NAMALWA (cell line): ENCODE results near the gene KLHL29.
"Not testable (repeated sequence)": the region's sequence is repeated elsewhere in the genome, so short reads cannot be mapped to it uniquely, and the experiment has no call there.

Source experiments
- DNase-seq: peaks from one replicate; pipeline ENCODE4 v3.0.0-alpha.2; 2015; ENCODE audit warnings: low spot score

Gene KLHL29

DNA sequence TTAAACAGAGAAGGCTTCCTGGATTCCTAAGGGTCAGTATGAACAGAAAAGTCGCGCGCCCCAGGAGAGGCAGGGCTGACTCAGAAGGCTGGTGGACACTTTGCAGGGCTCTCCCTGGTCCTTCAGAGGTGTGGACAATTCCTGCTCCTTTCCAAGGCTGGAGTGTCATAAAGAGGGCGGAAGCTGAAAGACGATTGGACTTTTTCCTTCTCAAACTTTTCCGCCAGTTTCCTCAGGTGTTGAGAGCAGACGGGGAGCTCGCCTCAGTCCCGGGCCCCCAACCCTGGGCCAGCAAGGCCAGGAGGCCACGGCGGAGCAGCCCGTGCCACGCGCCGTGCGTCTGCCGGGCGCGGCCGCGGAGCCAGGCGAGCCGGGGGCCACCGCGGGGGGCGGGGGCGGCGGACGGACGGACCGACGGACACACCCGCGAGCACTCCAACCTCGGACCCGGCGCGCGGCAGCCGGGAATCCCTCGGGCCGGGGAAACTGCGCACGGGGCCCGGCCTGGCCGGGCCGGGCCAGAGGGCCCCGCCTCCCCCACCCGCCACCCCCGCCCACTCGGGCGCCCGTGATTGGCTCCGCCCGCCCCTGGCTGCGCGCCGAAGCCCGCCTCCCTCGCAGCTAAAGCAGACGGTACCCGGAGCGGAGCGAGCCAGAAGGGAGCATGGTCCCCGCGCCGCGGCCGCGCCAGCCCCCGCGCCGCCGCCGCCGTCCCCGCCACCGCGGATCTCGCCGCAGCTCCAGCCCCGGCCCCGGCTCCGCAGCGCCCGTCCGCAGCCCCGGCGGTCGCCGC lies at the start of gene KLHL29:
Gene KLHL29 (plus strand): TSS at position 629 of the 793 bp plus-strand sequence. CDS start 177,018 bp downstream, outside the sequence.
- DNase-seq, result peak; percentile 63

DNA sequence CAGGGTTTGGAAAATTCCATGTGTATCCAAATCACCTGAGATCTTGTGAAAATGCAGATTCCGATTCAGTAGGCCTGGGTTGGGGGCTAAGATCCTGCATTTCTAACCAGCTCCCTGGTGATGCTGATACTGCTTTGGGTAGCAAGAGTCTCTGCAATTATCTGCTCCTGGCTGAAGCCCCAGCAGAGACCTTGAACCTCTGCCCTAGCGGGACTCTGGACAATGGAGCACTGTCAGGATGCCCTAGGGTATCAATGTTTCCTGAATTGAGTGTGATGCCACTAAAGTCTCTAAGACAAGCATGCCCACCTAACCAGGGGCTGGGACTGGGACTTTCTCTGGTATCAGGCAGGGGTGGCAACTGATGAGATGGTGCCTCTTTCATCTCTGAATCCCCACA lies 49.4 kb upstream of the KLHL29 start:
- no peak for DNase-seq

DNA sequence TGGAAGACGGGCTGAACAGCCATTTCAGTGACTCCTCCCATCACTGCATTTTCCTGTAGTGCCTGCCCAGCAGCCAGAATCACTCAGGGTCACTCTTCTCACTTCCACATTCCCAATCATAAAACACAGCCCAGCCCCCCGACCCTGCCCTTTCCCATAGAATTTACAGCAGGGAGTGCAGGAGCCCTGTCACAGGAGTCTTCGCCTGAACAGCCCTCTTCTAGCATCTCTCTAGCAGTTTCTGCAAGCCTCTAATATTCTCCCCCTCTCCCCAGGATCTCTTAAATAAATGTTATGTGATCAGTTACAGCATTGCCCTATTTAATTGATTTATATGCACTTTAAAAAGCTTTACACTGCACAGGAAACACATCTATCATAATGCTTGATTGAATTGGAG lies 42.9 kb upstream of the KLHL29 start:
- DNase-seq, result no peak

DNA sequence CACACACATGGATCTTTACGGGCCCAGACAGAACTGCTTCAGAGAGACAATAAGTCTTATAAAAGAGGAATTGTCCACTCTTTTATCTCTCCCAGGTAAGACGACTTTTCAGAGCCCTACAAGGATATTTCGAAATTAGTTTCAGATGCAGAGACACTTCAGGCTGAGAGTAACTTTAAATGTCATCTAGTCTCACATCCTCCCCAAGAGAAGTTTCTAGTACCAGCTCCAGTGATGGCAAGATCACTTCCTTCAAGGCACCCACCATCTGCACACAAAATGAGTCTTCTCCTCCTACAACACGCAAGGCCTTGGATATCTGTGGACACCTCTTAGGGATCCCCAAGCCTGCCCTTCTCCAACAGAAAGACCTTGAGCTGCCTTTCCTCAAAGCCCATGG lies 39.0 kb upstream of the KLHL29 start:
- no peak for DNase-seq

DNA sequence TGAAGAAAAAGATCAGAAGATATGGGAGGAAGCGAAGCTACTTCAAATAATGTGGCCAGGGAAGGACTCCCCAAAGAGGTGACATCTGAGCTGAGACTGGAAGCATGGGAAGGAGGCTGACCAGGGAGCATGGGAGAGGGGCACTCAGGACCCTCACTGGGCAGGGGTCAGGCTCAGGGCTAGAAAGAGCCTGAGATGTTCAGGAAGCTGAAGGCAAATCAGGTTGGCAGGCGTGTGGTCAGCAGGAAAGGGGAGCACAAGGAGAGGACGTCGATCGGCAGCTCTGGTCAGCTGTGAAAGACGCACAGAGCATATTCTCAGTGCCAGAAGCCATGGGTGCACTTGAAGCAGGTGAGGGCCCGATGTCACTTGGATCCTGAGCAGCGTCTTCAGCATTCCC lies 38.2 kb upstream of the KLHL29 start:
- DNase-seq, result no peak

DNA sequence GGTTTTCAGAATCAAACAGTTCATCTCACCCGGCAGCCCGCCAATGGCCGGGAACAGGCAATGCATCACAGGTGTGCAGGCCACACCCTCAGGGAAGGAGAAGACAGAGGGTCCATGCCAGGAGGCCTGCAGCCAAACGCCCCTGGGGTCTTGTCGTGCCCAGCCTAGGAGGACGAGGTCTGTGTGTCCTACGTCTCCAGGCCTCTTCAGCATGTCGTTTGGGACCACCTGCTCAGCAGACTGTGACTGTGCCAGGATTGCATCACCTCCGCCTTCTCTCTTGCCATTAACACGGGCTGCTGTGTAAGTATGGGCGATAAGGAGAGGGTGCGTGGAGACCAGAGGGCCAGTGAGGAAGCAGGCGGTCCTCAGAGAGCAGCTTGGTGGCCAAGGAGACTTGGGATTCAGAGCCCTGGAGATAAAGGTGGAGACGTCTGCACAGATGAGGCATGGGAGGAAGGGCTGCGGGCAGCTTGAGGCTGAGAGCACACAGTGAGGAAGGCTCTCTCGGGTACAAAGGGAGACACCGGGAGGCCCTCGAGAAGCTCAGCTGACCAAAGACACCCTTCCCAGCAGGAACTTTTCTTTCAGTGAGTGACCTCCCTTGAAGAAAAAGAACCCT lies 37.4 kb upstream of the KLHL29 start:
- no peak for DNase-seq

DNA sequence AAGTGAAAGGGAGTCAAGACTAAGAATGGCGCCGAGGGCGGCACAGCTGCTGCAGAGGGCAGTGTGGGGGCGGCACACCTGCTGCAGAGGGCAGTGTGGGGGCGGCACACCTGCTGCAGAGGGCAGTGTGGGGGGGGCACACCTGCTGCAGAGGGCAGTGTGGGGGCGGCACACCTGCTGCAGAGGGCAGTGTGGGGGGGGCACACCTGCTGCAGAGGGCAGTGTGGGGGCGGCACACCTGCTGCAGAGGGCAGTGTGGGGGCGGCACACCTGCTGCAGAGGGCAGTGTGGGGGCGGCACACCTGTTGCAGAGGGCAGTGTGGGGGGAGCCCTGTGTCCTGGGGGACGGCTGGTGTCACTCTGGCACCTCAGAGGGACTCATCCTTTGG lies 36.9 kb upstream of the KLHL29 start:
- DNase-seq, result not testable (repeated sequence)

DNA sequence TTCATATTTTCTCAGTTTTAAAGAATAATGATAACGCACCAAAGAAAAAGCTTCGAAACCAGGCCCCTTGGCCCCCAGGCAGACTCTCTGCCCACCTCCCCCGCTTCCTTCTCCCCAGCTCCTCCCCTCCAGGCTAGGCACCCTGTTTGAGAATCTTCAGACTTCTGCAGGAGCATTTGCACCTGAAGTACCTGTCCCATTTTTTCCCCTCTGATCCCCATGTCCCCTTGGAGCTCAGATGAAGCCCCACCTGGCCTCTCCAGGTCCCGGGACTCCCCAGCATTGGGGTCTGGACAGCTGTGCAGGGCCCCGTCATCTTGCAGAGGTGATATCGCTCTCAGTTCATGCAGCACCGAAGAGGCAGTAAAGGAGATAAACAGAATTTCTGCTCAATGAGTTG lies 35.5 kb upstream of the KLHL29 start:
- DNase-seq, result no peak

DNA sequence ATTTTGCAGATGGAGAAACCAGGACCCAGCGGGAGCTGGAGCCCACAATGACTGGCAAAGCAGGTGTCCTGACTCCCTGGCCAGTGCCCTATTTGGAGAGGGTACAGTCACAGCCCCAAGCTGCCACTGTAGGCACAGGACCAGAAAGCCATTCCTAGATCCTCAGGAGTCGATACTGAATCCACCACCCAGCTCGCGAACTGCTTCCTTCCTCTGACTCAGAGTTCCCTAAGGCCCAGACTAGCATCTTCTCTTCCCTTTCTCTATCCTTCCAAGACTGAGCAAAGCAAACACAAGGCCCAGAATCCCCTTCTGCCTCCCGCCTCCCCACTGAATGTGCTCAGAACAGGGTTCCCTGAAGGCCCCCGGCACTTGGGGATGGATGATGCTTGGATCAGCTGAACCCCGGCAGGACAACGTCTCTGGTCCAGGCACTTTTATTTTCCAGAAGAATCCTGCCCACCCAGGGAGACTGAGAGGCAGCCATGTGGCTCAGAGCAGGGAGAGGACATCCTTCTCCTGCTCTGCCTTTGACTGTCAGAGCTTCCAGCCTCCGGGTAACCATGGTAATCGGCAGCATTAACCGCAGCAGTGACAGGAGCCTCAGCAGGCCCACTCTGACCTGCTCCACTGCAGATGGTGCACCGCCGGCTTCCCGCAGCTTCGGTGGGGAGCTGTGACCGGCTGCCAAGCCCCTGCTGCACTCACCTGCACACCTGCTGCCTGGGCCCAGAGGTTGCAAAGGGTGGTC lies 34.8 kb upstream of the KLHL29 start:
- DNase-seq, result no peak

DNA sequence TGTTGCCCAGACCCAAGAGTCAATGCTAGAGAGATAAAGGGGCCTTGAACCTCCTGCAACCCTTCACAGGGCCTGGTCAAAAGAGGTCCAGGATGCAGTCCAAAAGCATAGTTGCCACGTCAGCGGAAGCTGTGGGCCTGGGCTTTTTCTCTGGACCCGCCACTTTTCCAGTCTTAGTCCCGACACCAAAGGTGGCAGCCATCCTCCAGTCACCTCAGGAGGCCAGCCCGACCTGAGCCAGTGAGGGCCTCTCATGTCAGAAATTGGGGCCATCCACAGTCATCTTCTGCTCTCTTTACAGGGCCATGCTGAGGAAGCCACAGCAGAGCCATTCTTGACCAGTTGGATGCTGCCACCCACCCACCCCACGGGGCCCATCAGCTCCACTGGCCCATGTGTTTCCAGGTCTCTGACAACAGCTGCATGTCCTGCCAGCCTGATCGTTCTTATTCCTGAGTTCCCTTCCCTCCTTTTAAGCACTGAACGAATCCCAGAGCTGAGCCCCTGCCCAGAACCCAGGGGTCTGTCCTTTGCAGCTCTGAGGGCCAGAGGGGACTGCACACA lies 34.1 kb upstream of the KLHL29 start:
- no peak for DNase-seq

DNA sequence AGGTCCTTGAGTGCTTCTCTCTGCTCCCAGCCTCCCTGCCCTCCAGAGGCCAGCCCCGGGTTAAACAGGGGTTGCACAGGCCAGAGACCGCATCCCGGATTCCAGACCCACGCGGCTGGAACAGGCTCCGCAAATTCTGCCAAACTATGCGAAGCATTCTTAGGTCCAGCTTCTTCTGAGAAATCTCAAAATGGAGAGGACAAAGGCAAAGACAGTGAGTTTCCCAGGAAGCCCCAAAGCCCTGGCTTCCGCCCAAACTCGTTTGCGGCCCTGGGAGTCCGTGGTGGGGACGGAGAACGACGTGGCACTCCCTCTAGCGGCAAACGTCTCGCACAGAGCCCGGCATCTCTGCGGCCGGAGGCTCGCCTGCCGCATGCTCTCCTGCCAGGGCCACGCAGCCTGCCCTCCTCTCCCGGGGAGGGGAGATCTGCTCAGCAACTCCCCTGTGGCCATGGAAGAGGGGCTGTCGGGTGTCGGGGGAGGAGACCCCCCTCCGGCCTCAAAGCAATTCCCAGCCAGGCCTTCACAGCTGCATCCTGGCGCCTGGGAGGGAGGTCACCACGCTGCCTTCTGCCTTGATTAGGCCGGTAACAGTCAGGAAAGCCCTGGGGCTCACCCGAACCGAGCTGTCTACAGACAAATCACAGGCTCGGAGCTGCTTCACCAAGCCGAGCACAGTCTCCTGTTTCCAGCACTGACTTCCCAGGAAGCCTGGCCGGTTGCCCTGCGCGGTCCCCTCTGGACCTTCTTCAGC lies 33.4 kb upstream of the KLHL29 start:
- DNase-seq, result peak; percentile 53

DNA sequence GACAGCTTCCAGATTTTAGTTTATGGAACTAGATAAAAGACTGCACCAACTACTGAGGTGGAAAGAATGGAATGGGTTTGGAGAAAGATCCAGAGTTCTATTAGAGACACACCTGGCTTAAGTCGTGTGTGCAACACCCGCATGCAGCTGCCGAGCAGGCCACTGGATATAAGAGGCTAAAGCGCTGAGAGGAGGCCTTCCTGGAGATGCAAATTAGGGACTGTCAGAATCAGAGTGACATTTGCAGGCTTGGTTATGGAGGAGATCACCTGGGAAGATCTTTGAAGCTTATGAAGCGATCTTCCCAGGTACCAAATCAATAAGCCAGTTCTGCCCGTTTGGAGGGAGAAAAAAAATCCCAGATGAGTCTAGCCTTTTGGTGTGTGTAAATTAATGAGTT lies 30.4 kb upstream of the KLHL29 start:
- no peak for DNase-seq

DNA sequence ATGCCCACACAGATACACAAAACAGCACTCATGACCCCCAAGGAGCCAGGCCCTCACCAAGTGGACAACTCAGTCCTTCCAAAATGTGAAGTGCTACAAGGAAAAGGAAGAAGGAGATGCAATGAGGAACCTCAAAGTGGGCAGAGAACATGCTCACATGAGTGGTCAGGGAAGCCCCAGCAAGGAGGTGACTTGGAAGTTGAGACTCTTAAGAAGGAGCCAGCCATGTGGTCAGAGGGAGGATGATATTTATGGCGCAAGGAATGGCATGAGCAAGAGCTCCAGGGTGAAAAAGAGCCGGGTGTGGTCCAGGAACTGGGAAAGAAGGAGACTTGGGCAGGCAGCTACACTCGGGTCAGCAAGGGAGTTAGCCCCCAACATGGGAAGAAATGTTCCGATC lies 30.0 kb upstream of the KLHL29 start:
- DNase-seq, result no peak

DNA sequence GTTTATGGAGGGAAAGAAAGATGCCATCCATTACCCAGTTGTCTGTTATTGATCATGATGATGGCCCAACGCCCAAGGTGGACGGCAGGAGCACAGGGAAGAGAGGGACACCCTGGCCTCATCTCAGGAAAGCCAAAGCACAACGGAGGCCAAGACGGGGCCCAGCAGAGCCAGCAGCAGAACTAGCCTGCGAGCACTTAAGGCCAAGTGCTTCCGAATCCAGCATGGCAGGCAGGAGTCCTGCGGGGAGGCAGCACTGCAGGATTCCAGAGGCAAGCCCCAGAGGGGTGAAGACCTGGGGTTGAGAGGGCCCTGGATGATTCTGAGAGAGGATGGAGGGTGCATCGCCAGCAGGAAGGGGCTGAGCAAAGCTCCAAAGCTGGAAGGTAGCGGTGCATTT lies 28.3 kb upstream of the KLHL29 start:
- no peak for DNase-seq

DNA sequence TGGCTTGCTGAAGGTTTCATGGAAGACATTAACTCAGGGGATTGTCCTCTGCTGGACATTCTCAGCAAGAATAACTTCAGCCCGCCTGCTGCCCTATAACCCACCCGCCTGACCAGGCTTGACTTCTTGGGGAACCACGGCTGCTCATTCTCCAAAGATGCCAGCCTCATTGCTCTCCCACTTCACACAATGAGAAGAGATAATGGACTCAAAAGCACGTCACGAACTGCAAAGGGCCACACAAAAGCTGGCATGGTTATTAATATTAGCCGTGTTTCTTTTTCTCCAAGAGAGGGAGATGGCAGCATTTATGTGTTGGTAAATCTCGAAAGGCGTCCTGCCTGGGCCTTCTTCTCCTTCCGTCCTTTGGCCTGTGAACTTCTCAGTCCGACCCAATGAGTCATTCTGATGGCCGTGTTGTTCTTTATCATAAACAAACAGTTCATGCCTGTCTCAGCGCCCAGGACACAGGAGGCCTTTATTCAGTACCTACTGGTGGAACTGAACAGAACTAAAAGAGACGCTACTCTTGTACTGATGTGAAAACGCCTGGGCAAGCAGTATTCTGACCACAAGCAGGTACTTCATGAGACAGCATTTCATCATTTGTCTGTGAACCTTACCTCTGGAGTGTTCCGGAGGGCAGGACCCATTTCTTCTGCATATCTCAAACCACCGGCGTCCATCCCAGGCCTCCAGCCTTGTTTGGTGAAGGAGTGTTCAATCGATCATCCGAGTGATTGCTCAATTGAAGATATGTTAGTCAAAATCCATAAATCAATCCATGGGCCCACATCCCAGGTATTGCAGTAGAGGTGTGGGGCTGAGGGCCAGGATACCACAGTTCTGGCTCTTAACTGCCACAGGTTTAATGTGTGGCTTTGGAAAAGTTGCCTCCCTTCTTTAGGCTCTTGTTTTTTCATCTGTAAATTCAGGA lies 25.1 kb upstream of the KLHL29 start:
- no peak for DNase-seq

DNA sequence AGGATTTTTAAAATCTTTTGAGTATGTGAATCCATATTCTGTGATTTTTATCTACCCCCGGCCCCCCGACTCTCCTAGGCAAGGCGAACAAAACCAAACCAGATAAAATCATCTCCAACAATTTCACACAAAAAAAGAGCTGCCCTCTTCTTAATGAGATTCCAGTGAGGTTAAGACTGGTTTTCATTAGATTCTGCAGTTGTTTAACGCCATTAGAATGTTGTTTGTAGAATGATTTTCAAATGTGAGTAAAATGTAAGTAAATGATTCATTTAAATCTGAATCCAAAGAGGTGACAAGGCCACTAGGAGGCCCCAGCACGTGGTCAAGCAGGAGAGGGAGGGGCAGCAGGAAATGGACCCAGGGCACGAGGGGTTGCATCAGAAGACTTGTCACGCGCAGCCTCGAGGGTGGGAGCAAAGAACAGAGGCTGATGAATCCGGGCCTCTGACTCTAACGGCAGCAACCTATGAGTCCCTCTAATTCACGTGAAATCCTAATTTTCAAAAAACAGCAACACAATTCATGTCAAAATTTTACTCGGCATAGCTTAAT lies 24.3 kb upstream of the KLHL29 start:
- no peak for DNase-seq

DNA sequence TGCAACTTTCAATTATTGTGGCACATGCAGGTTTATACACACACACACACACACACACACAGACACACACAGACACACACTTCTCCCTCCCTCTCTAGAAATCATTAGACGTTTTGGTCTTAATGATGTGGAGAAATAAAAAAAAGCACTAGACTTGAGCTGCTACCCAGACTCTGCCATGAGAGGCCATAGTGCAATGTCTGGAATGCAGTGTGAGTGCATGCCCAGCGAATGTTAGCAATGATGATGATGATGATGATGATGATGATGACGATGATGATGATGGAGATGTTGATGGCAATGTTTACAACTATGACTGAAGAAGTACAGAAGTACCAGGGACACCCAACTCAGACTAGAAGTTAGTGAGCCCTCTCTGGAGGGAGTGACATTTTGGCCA lies 23.8 kb upstream of the KLHL29 start:
- no peak for DNase-seq

DNA sequence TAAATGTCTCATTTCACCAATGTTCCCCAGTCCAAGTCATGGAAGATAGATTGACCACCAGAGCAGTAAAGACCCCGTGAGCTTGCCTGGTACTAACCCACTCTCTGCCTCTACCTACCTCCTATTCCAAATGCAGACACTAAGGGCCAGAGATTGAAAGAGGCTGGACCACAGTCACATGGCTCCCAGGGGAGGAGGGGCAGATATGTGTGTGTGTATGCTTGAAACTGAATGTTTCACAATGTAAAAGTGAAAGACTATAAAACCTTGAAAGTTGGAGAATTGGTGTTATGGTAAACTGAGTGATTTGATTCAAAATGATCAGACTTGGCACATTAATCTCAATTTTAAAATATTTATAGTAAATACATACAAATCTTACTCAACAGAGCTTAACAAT lies 21.7 kb upstream of the KLHL29 start:
- DNase-seq, result no peak

DNA sequence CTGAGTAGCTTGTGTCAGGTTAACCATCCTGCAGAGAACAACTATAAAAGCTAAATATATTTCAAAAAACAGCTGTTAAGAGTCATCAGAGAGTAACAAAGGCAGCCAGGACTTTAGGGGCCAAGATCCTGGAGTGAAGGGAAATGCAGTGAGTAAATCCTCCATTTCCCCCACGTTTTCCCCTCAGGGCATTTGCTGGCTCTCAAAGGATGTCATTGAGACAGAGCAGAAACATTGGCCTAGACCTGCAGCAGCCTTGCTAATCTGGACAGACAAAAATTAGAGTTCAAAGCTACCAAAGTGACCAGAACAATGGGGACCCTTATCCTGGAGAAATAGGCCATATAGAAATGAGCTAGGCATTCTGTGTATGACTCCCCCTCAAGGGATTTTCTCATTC lies 21.1 kb upstream of the KLHL29 start:
- no peak for DNase-seq

DNA sequence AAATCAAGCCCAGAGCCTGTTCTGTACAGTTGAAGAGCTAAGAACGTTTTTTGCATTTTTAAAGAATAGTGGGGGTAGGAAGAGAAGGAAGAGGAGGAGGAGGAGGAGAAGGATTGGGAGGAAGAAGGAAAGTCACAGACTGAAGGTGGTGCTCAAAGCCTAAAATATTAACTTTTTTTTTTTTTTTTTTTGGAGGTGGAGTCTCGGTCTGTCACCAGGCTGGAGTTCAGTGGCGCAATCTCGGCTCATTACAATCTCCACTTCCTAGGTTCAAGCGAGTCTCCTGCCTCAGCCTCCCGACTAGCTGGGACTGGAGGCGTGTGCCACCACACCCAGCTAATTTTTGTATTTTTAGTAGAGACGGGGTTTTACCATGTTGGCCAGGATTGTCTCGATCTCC lies 18.3 kb upstream of the KLHL29 start:
- no peak for DNase-seq

DNA sequence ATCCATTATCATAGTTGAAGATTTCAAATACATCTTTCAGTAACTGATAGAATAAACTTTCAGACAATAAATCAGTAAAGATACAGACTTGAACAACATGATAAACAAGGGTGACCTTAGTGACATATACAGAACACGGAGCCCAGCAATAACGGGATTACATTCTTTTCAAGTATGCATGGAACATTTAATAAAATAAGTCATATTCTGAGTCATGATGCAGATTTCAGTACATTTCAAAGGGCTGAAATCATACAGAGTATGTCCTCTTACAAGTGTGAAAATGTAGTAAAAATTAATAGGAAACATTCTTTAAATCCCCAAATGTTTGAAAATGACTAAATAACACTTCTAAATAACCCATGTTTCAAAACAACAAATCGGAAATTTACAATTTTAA lies 17.2 kb upstream of the KLHL29 start:
- no peak for DNase-seq
